ENCODE measurements around the gene SAAL1. TPM values are rescaled to one million over a fixed set of nuclear protein-coding genes. Genes with fewer than 3 reads are reported as not detected.
A peak's percentile ranks its signal among the peaks of the same experiment; 100 is the strongest.

SAAL1 gene
- polyA plus RNA-seq, 1 donor from 2014 or later = 66.2 TPM

DNA sequence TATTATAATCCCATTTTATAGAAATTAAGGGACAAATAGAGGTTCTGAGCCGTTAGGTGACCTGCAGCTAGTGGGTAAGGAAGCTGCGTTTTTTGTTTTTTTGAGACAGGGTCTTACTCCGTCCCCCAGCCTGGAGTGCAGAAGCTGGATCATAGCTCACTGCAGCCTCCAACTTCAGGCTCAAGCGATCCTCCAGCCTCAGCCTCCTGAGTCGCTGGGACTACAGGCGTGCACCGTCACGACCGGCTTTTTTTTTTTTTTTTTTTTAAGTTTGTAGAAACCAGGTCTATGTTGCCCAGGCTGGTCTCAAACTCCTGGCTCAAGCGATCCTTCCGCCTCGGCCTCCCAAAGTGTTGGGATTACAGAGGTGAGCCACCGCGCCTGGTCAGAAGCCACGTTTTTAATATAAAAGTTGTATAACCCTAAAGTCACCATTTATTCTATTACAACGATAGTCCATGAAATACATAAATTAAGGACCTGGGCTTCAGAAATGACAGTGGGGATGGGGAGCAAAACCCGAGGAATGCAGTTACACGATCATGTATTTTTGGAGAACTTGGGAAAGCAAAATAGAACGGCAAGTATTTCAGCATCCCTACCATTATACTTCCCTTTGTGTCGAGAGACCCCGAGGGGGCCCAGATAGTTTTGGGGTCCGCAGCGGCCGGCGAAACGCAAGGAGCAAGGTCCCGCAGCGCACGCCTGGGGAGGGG, 638 bp downstream of the SAAL1 start:
- no peaks in the 10 kb centered on the region for H3K9me2 ChIP-seq (ENCODE audit: insufficient read depth, low read length)
- H3K4me2 ChIP-seq (ENCODE audit: low read length) = peak overlapping the region; percentile 22
- TF ChIP-seq MXI1 (conservative IDR thresholded peaks at IDR 0.05; ENCODE audit: poor library complexity, severe bottlenecking) = no peak
- no peak for TF ChIP-seq EZH2 (IDR thresholded peaks at IDR 0.05; ENCODE audit: borderline replicate concordance, insufficient read depth, low read length, poor library complexity, severe bottlenecking)
- TF ChIP-seq RAD21 (conservative IDR thresholded peaks at IDR 0.05) = no peak
- TF ChIP-seq SMC3 (conservative IDR thresholded peaks at IDR 0.05; ENCODE audit: poor library complexity) = no peak
- no peak for TF ChIP-seq POLR2AphosphoS5 (IDR thresholded peaks at IDR 0.05)
- TF ChIP-seq, protein P1, sequence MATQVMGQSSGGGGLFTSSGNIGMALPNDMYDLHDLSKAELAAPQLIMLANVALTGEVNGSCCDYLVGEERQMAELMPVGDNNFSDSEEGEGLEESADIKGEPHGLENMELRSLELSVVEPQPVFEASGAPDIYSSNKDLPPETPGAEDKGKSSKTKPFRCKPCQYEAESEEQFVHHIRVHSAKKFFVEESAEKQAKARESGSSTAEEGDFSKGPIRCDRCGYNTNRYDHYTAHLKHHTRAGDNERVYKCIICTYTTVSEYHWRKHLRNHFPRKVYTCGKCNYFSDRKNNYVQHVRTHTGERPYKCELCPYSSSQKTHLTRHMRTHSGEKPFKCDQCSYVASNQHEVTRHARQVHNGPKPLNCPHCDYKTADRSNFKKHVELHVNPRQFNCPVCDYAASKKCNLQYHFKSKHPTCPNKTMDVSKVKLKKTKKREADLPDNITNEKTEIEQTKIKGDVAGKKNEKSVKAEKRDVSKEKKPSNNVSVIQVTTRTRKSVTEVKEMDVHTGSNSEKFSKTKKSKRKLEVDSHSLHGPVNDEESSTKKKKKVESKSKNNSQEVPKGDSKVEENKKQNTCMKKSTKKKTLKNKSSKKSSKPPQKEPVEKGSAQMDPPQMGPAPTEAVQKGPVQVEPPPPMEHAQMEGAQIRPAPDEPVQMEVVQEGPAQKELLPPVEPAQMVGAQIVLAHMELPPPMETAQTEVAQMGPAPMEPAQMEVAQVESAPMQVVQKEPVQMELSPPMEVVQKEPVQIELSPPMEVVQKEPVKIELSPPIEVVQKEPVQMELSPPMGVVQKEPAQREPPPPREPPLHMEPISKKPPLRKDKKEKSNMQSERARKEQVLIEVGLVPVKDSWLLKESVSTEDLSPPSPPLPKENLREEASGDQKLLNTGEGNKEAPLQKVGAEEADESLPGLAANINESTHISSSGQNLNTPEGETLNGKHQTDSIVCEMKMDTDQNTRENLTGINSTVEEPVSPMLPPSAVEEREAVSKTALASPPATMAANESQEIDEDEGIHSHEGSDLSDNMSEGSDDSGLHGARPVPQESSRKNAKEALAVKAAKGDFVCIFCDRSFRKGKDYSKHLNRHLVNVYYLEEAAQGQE (IDR thresholded peaks at IDR 0.05; ENCODE audit: borderline replicate concordance) = no peak
- TF ChIP-seq, protein P2, sequence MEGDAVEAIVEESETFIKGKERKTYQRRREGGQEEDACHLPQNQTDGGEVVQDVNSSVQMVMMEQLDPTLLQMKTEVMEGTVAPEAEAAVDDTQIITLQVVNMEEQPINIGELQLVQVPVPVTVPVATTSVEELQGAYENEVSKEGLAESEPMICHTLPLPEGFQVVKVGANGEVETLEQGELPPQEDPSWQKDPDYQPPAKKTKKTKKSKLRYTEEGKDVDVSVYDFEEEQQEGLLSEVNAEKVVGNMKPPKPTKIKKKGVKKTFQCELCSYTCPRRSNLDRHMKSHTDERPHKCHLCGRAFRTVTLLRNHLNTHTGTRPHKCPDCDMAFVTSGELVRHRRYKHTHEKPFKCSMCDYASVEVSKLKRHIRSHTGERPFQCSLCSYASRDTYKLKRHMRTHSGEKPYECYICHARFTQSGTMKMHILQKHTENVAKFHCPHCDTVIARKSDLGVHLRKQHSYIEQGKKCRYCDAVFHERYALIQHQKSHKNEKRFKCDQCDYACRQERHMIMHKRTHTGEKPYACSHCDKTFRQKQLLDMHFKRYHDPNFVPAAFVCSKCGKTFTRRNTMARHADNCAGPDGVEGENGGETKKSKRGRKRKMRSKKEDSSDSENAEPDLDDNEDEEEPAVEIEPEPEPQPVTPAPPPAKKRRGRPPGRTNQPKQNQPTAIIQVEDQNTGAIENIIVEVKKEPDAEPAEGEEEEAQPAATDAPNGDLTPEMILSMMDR (IDR thresholded peaks at IDR 0.05; ENCODE audit: poor library complexity, severe bottlenecking) = no peak
- no peak for TF ChIP-seq EP300 (conservative IDR thresholded peaks at IDR 0.05; ENCODE audit: poor library complexity, severe bottlenecking)
- TF ChIP-seq TAF1 (IDR thresholded peaks at IDR 0.05; ENCODE audit: low read depth) = no peak
- H3K9me3 ChIP-seq (ENCODE audit: low read length) = no peaks in the 10 kb centered on the region
- H3K27me3 ChIP-seq (ENCODE audit: insufficient read depth, low read depth, low read length) = no peaks in the 10 kb centered on the region
- no peaks in the 10 kb centered on the region for H4K20me1 ChIP-seq (ENCODE audit: insufficient read depth)
- peak overlapping the region; percentile 66 for H3K27ac ChIP-seq (ENCODE audit: low read length)
- peaks cover 8% of the 10 kb centered on the region for H3K36me3 ChIP-seq (ENCODE audit: insufficient read depth, low read length)
- peaks cover 21% of the 10 kb centered on the region for H3K79me2 ChIP-seq (replicated peaks; ENCODE audit: insufficient read depth, low read length)
- peak overlapping the region; percentile 91 for H3K4me3 ChIP-seq (ENCODE audit: low read length)
- no peaks in the 10 kb centered on the region for H3F3A ChIP-seq (ENCODE audit: insufficient read depth, low read length, poor library complexity, severe bottlenecking)
- peak overlapping the region; percentile 86 for H3K9ac ChIP-seq (ENCODE audit: low read length)
- peak overlapping the region; percentile 88 for H2AFZ ChIP-seq (ENCODE audit: low read depth, low read length)

DNA sequence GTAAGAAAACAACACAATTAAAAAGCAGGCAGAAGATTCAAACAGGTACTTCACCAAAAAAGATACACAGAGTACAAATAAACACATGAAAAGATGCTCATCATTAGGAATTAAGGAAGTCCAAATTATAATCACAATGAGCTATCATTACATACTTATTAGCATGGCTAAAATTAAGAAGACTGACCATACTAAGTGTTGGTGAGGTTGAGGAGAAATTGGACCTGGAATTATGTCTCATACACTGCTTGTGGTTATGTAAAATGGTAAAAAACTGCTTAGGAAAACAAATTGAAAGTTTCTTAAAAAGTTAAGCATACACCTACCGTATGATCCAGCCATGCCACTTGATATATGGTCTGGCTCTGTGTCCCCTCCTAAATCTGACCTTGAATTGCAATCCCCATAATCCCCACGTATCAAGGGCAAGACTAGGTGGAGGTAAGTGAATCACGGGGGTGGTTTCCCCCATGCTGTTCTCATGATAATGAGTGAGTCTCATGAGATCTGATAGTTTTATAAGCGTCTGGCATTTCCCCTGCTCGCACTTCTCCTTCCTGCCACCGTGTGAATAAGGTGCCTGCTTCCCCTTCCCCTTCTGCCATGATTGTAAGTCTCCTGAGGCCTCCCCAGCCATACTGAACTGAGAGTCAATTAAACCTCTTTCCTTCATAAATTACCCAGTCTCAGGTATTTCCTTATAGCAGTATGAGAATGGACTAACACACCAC, 4.8 kb downstream of the SAAL1 start:
- no peak overlapping the region for H3K9ac ChIP-seq (ENCODE audit: low read length)
- no peaks in the 10 kb centered on the region for H4K20me1 ChIP-seq (ENCODE audit: insufficient read depth)
- TF ChIP-seq TAF1 (IDR thresholded peaks at IDR 0.05; ENCODE audit: low read depth) = no peak
- TF ChIP-seq RAD21 (conservative IDR thresholded peaks at IDR 0.05) = no peak
- no peak for TF ChIP-seq MXI1 (conservative IDR thresholded peaks at IDR 0.05; ENCODE audit: poor library complexity, severe bottlenecking)
- TF ChIP-seq SMC3 (conservative IDR thresholded peaks at IDR 0.05; ENCODE audit: poor library complexity) = no peak
- TF ChIP-seq EZH2 (IDR thresholded peaks at IDR 0.05; ENCODE audit: borderline replicate concordance, insufficient read depth, low read length, poor library complexity, severe bottlenecking) = no peak
- TF ChIP-seq, protein P1 (IDR thresholded peaks at IDR 0.05; ENCODE audit: borderline replicate concordance) = no peak
- TF ChIP-seq POLR2AphosphoS5 (IDR thresholded peaks at IDR 0.05) = no peak
- no peak for TF ChIP-seq EP300 (conservative IDR thresholded peaks at IDR 0.05; ENCODE audit: poor library complexity, severe bottlenecking)
- TF ChIP-seq, protein P2 (IDR thresholded peaks at IDR 0.05; ENCODE audit: poor library complexity, severe bottlenecking) = no peak
- no peak overlapping the region for H3K4me3 ChIP-seq (ENCODE audit: low read length)
- H3K9me2 ChIP-seq (ENCODE audit: insufficient read depth, low read length) = no peaks in the 10 kb centered on the region
- no peaks in the 10 kb centered on the region for H3K9me3 ChIP-seq (ENCODE audit: low read length)
- H3K4me2 ChIP-seq (ENCODE audit: low read length) = no peak overlapping the region
- H3K36me3 ChIP-seq (ENCODE audit: insufficient read depth, low read length) = peaks cover 8% of the 10 kb centered on the region
- no peak overlapping the region for H2AFZ ChIP-seq (ENCODE audit: low read depth, low read length)
- no peak overlapping the region for H3K27ac ChIP-seq (ENCODE audit: low read length)
- peaks cover 21% of the 10 kb centered on the region for H3K79me2 ChIP-seq (replicated peaks; ENCODE audit: insufficient read depth, low read length)
- no peaks in the 10 kb centered on the region for H3K27me3 ChIP-seq (ENCODE audit: insufficient read depth, low read depth, low read length)
- no peaks in the 10 kb centered on the region for H3F3A ChIP-seq (ENCODE audit: insufficient read depth, low read length, poor library complexity, severe bottlenecking)
